Hematopoietic multipotent progenitor cell treated with erythropoietin and hydrocortisone succinate and interleukin-3 and kit ligand, for 17 days (in vitro differentiated cells): ENCODE measurements around the gene RAB7B.
"Not testable (repeated sequence)": the region's sequence is repeated elsewhere in the genome, so short reads cannot be mapped to it uniquely, and the experiment has no call there.

Source experiments
- DNase-seq: peaks from one replicate; pipeline ENCODE4 v3.0.0-alpha.2; 2015; ENCODE audit warnings: low spot score

Gene RAB7B

DNA sequence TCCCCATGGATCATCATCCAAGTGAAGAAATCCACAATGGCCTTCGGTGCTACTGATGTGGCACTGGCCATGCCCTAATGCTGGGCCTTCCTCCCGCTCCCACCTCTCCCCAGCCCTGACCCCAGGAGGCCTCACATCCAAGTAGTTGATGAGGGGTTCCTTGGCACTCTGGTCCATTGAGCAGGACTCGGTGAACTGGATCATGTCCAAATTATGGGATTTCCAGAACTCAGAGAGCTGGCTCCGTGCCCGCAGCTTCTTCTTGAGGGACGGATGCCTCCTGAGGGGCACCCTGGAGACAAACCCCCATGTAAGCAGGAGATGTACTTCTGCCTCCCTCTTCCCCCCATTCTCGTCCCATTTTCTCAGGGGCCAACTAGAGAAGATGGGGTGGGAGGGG is 19.6 kb upstream of the RAB7B start:
- no peak for DNase-seq

DNA sequence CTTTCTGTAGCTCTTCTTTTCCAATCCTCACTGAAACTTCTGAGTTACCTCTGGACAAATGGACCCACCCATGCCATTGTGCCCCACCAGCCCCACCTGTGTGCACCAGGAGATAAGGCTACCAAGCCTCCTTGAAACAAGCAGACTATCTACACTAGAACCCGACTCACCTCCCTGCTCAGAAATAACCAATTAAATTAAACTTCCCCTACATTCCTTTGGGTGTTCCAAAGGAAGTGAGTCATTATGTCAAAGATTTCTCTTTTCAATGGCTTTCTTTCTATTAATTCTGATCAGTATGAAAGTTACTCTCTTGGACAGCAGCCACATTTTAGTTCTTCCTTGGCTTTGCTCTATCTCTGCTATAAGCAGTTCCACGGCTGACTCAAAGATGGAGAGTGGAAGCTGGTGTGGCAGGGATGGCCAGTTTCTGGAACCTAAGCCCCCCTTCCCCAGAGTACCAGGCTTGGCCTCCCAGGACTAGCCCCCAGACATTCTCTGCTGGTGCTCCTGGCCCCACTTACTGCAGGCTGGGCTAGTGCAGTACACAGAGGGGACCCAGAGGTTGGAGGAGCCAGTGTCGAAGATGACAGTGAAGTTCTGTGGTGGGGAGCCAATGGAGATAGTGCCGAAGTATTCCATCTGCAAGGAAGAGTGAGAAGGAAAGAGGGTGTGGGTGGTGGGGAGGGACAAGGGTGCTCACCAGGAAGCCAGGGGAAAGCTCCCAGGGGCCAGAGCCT is 18.6 kb upstream of the RAB7B start:
- no peak for DNase-seq

DNA sequence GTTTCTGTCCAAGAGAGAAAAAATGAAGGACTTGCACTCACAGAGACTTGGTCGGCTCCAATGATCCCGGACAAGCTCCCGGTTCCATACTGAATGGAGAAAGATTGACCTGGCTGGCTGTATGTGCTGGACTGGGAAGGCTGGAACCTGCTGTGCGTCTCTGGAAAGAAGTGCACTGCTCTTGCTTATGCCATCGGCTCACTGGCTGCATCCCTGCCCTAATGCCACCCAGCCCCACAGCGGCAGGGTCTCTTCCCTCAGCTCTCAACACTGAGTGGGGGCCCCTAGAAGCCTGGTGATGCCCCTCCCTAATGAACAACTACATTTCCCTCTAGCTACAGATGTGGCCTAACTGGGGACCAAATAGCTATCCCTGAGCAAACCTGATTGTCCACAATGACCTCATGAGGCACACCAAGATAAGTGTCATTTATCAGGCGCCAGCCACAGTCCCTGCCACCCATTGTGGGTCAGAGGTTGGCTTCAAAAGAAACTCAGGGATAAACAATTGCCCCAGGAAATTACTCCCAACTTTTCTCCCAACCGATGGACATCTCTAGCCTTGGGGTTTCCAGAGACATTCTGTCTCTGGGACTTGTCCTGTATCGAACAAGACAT is 17.9 kb upstream of the RAB7B start:
- peak; percentile 31 for DNase-seq

DNA sequence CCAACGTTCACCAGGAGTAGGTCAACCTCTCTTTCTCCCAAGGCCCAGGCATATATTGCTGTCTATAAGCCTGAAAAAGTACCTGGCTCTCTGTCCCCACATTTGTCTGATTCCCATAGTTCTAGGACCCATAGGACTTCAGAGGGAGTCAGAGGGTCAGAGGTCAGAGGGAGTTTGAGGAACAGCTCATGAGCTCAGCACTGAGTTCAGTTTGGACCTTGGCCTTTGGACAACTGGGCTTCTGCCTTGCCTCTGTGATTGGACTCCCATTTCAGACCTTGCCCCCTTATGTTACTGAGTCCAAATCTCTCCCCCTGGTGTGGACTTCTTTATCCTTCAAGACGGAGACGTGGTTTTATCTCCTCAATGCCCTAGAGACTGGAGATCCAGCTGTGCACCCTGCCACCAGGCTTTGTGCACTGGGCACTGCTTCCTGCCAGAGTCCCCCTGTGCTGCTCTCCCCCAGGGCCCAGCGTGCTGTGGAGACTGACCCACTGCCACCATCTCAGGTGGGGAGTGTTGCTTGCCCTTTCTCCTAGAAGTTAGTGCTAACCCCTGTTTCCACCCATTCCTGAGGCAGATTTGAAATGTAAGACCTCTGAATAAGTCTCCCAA is 17.3 kb upstream of the RAB7B start:
- no peak for DNase-seq

DNA sequence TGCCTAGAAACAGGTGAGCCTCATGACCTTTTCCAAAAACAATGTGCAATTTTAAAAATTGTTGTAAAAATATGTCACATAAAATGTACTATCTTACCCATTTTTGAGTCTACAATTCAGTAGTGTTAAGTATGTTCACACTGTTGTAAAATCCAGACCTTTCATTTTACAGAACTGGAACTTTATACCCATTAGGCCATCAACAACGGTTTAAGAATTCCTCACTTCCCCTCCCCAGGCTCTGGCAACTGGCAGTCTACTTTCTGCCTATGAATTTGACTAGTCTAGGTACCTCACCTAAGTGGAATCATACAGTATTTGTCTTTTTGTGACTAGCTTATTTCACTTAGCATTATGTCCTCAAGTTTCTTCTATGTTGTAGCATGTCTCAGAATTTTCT is 11.9 kb upstream of the RAB7B start:
- DNase-seq: no peak

DNA sequence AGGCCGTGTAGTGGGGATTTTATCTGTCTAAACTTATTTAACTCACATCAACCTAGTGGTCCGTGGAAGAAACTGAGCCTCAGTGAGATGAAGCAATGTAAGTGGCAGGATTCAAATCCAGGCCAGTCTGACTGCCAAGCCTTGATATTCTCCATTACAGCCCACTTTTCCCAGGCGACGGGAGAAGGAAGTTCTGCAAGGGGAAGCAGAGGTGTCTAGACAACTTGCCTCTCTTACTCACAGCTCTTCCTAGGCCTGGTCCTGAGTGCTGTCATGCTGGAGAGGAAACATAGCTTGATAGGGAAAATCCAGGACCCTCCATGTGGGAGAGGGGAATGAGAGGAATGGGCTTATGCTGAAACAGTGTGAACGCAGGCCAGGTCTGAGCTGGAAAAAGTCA is 11.4 kb upstream of the RAB7B start:
- no peak for DNase-seq

DNA sequence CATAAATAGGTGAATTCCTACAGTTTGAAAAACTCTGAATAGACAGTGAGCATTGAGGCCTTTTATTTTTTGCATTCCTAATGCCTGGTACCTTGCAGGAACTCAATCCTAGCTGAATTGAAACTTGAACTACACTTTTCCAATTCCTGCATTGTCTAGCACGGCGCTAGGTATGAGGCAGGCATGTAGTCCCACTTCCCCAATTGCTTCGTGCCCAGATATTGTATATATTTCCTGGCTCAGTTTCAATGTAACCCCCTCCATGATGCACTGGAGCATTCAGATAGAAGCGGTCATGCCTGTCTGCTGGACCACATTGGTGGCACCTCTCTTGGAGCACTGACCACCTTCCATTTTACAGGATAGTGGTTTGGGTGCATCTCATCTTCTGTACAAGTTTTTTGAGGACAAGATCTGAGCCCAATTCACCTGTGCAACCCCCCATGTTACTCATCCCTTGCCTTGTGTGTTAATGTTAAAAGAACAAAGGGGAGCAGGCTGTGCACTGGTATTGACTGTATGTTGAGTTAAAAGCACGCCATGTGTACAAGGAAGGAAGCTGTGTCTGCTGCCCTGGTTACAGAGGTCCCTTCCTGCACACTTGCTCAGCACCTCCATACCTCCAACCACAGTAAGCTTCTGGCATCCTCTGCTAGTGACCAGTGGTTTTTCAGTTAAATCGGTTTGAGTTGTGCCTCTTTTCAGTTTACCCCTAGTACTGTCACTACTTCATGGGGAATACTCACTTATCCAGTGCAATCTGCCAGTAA is 10.0 kb upstream of the RAB7B start:
- DNase-seq: no peak

DNA sequence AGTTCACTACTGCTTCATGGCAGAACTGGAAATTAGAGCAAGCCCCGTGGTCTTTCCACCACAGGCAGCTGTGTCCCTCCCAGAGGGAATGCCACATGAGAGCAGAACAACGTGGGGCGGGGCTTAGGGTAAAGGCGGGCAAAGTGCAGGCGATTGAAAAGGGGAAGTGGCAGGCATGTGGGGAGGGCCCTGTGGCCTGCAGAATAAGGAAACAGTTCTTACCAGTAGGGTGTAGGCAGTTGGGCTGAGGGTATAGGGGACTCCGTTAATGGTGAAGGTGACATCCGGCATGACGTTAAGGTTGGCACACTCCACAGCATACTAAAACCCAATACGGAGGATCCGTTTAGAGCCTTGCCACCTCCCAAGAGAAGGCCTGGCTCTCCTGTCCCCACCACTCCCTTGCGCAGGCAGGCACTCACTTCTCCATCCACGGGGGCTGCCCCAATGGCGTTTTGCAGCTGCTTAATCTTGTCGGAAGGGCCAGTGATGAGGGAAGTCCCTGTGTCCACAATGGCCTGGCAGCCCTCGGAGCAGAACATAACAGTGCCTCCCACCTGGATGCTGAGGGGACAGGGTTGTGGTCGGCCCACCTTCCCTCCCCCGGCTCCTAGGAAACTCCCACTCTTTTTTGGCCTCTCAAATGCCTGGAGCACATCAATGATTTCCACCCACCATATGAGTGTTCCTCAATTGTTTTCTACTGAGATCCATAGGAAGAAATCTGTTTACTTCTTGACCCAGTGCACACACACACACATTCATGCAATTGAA is 9.1 kb upstream of the RAB7B start:
- DNase-seq: no peak

DNA sequence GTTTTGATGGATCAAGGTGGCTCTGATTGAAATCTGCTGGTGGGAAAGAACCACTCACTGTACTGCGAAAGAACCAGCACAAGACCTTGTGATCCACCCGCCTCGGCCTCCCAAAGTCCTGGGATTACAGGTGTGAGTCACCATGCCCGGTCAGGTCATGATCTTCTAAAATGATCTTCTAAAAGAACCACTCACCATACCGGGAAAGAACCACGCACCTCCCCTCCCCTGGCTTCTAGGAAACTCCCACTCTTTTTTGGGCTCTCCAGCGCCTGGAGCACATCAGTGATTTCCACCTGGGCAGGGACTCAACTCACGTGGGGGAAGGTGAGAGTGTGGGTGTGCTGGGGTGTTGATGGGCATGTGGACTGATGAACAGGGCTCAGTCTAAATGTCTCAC is 7.9 kb upstream of the RAB7B start:
- no peak for DNase-seq

DNA sequence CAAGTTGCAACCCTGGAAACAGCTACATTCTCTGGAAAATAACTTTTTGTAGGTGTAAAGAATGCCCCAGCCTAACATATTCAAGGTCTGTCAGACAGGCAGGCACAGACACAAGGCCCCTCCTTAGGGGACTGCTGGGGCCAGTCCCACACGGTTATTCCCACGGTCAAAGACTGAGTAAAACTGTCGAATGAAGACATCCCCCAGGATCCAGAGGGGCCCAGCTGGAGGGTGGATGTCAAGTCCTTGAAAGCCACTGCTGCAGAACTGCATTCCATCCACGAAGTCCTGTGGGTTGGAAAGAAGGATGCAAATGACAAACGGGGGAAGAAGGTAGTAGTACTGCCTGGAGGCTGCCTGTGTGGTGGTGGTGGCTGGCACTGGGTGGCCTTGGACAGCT is 6.9 kb upstream of the RAB7B start:
- DNase-seq: no peak

DNA sequence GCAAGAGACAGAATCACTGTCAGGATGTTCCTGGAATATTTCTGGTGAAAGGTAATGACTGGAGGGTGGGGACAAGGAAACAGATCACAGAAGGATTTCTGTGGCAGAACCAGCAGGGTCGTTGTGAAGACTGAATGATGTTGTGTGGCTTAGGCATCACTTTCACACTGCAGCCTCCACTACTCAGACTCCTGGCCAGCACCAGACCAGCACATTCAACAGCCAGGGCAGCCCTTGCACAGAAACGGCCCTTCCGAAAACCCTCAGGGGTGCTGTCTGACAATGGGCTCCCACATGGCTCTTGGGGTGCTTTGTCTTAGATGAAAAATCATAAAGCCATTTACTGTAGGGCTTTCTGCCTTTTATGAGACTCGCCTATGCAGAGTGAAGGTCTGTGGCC is 3.8 kb upstream of the RAB7B start:
- DNase-seq: no peak

DNA sequence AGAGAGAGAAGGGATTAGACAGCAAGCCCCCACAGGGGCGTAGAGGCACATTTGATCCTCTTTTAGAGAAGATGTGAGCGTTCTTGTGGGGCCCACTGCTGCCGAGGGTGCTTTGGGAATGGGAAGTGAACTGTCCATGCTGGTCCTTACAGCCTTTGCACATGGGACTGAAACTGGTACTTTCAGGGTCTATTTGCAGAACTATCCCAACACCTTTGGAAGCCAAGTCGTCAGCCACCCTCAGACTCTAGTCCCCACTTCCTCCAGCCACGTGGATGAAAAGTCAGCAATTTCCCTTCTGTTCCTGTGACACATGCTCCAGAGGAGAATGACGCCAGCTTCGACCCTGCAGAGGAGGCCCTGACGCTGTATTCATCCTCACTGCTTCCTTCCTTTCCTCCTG is 2.6 kb upstream of the RAB7B start:
- no peak for DNase-seq

DNA sequence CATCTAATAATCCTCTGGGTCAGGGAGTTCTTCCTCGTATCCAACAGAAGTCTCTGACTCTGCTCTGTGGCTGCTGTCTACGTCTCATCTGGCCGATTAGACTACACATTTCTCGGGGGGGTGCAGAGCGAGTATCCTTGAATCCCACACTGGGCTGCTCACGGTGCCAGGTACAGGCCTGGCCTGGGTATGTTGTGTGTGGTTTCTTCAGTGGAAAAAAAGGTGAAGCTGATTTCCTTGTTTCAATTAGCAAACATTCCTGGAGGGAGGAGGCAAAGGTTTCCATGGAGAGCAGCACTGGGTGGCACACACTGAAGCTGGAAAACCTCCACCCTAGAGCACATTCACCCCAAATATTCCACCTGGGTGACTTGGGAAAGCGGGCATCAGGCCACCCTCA is 2.0 kb upstream of the RAB7B start:
- DNase-seq: no peak

DNA sequence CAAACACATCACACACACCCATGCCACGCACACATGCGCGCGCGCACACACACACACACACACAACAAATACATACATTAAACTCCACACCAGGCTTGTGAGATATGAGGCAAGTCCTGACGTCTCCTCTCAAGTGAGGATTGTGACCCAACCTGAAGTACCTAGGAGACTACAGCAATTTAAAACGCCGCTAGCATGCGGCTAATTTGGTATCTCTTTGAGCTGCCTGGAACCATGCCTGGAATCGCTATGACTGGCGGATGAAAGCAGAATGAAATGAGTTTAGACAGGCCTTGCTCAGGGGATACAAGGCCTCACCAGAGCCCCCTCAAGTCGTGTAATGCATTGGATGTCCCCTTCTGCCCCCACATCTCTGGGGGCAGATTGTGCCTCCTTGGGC is 1.6 kb upstream of the RAB7B start:
- DNase-seq: no peak

DNA sequence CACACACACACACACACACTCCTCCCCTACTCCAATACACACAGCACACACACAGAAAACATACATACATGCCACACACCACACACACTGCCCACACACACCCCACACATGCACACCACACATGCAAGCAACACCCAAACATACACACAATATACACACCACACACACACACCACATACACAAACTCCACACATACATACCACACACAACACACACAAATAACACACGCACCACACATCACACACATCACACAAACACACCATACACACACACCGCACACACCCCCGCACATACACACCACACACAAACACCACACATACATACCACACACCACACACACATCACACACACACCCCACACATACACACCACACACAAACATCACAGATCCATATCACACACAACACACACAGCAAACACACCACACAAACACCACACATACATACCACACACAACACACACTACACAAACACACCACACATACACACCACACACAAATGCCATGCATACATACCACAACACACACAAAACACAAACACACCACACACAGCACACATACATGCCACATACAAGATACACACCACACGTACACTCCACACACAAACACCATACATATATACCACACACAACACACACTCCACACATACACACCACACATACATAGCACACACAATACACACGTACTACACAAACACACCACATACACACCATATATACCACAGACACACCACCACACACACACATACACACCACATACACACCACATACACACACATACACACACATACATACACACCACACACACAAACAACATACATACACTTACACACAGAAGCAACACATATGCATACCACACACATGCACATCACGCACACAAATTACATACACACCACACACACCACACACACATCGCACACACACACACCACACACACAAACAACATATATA is 932 bp upstream of the RAB7B start:
- DNase-seq: no peak

DNA sequence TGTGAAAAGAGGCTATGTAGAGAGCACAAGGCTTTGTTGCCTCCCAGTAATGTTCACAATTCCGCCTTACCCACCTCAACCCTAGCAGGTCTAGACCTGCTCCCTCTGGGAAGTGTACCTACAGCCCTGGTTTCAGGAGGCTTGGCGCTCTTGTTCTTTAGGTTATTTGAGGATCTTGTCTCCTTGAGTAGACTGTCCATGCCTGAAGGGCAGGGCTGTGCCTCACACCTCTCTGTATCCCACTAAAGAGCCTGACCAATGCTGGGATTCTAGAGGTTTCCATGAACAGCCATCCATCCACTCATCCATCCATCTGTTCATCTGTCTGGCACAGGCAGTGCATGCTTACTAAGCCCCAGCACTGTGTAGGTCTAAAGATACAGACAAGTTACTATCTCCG is 1.0 kb downstream of the RAB7B start:
- DNase-seq: no peak

DNA sequence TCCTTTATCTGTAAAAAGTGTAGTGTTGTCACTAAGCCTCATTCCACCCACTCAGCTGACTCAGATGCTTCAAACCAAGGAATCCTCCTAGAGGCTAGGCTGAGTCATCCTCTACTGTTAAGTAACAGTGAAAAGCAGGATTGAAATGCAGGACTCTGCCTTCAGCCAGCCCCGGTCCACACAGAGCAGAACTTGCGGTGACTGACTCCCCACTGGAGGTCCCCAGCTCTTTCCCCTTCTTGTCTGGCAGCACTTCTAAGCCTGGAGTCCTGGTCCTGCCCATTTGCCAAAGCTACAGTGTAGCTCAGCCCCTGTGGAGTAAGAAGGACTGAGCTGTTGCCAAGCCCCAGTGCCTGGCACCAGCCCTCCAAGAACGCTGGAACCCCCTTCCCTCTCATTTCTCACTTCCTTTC is 1.7 kb downstream of the RAB7B start:
- no peak for DNase-seq

DNA sequence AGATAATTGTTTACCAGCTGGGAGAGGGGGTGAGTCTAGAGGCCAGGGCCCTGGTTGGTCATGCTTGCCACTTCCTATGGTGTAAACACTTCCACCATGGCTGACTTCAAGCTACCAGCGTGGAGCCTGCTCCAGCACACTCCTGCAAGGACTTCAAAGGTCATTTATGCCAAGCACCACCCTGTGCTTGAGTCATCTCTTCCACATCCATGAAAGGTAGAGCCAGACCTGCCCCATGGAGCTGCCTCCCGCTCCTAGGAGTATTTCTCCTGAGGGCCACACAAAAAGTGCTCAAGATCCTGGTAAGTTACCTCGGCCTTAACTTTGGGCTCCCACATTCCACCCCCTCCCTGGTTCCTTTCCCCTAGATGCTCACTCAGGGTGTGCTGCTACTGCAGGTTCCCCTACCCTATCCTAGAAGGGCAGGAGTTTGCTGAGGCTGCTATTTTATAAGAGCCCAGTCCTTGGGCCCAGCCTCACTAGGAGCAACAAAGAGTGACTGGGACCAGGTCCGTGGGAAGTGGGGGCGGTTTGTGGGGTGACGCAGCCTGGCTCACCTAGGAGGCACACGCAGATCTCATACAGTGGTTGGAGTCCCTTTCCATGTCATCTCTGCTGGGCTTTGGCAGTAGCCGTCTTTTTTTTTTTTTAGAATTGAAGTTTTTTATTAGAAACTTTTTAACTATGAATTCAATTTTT is 2.4 kb downstream of the RAB7B start:
- DNase-seq: no peak

DNA sequence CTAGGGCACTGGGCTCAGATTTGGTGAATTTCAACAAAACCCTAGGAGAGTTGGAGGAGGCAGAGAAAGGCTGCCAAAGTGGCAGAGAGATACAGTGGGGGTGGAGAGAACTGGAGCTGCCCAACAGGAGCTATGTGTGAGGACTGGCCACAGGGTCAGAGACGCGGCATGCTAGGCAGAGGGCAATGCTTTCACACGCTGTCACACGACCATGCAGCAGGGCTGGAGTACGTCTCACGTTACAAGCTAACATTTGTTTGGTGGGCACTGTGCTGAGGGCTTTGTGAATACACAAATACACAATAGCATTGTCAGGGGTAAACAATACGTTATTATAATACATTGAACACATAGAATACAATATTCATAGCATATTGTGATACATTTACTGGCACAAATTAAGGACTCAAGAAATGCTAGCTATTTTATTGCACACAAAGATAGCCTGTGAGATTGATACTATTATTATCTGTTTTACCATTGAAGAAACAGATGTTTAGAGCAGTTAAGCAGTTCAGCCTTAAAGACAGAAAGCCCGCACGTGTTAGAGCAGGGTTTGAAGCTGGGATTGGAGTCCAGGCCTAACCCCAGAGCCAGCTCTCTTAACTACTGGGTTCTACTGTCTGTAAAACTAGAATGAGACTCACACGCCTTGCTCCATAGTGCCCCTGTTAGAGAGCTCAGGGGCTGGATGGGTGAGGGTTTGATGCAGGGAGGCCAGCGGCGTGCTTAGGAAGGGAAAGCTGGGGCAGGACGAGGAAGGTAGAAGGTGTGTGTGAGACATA is 4.5 kb downstream of the RAB7B start:
- DNase-seq: no peak

DNA sequence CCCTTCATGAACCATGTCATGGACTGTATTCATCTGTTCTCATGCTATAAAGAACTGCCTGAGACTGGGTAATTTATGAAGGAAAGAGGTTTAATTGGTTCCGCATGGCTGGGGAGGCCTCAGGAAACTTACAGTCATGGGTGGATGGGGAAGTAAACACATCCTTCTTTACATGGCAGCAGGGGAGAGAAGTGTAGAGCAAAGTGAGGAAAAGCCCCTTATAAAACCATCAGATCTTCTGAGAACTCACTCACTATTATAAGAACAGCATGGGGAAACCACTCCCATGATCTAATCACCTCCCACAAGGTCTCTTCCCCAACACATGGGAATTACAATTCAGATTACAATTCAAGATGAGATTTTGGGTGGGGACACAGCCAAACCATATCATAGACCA is 6.6 kb downstream of the RAB7B start:
- not testable (repeated sequence) for DNase-seq
